HCT116 (cell line): ENCODE results near the gene TWIST2. TPM values are rescaled to one million over a fixed set of nuclear protein-coding genes. Genes with fewer than 3 reads are reported as not detected.

Source experiments
- ATAC-seq: fragments of 200-7000 bp; cut with Tn5 transposase; 2 replicates; pipeline ENCODE4 v1.9.1; 2020; ENCODE audit warnings: mild to moderate bottlenecking, moderate library complexity
- BruUV-seq: library from RNA; stranded (reverse); fragments of 400-500 nt; replicated peaks from 2 replicates; lab custom pipeline; 2021; lab: Mats Ljungman, UMichigan
- CTCF ChIA-PET: fragments of 300-600 bp; sonication (Branson Sonifier 250); formaldehyde crosslinking; loops from one replicate; lab custom pipeline; 2021; ENCODE audit warnings: antibody characterized with exemption; lab: Charles Lee
- POLR2A ChIA-PET: fragments of 300-600, 350-600 bp; sonication (Branson Sonifier 250); formaldehyde crosslinking; loops from one replicate; lab custom pipeline; 2021; ENCODE audit warnings: antibody characterized with exemption; lab: Charles Lee
- RAD21 ChIA-PET, 2 experiments: fragments of 300-600 bp; sonication (Branson Sonifier 250); formaldehyde crosslinking; loops; one replicate each; lab custom pipeline; 2023; ENCODE audit warnings: low total read pairs in 2 of 2; ENCODE audit not compliant: uncharacterized antibody in 2 of 2, unreplicated experiment in 2 of 2, low non-redundant PET in 1 of 2; lab: Charles Lee
- DNase-seq: peaks from one replicate; pipeline ENCODE4 v3.0.0-alpha.2; 2010; ENCODE audit warnings: low read depth, low spot score
- H2AFZ ChIP-seq: fragments of 200-600 bp; shearing (Covaris generic), sonication (generic); 2 replicates; pipeline ENCODE4 v1.6.1; 2017; ENCODE audit warnings: low read depth, mixed run types, mixed read lengths, antibody characterized with exemption, low read length; ENCODE audit not compliant: poor library complexity, severe bottlenecking
- H3K27ac ChIP-seq: 2 replicates; pipeline ENCODE4 v1.5.1; 2012; ENCODE audit warnings: low read depth, low read length
- H3K27me3 ChIP-seq: fragments of 200-600 bp; sonication (generic); 2 replicates; pipeline ENCODE4 v1.6.1; 2016; ENCODE audit warnings: mixed run types, low read length, mixed read lengths; ENCODE audit not compliant: insufficient read depth
- H3K36me3 ChIP-seq, 2 experiments: fragments of 200-500 bp in 1 of 2; fragments of 200-600 bp in 1 of 2; sonication (Bioruptor generic) in 1 of 2; sonication (generic) in 1 of 2; 2 replicates each; pipeline versions ENCODE4 v1.5.1 to v1.6.1; 2014 to 2016; ENCODE audit warnings: low read length in 2 of 2, inconsistent platforms in 1 of 2, mixed read lengths in 1 of 2, mixed run types in 1 of 2; ENCODE audit not compliant: insufficient read depth in 2 of 2, control insufficient read depth in 1 of 2
- H3K4me1 ChIP-seq, 2 experiments: fragments of 200-600 bp in 1 of 2; sonication (generic) in 1 of 2; 2 replicates each; pipeline versions ENCODE4 v1.5.1 to v1.6.1; 2012 to 2017; ENCODE audit warnings: low read length in 2 of 2, inconsistent platforms in 1 of 2, mild to moderate bottlenecking in 1 of 2, mixed read lengths in 1 of 2, mixed run types in 1 of 2, moderate library complexity in 1 of 2; ENCODE audit not compliant: insufficient read depth in 2 of 2, control insufficient read depth in 1 of 2
- H3K4me2 ChIP-seq: fragments of 200-600 bp; sonication (generic); 2 replicates; pipeline ENCODE4 v1.6.1; 2017; ENCODE audit warnings: mixed run types, low read length, mixed read lengths
- H3K4me3 ChIP-seq, 2 experiments: fragments of 200-600 bp in 1 of 2; sonication (generic) in 1 of 2; replicated peaks in 1 of 2; 2 replicates each; pipeline ENCODE4 v1.5.1; 2011 to 2016; ENCODE audit warnings: low read length in 2 of 2, control low read depth in 1 of 2, low read depth in 1 of 2, mild to moderate bottlenecking in 1 of 2, mixed read lengths in 1 of 2, mixed run types in 1 of 2
- H3K79me2 ChIP-seq: fragments of 200-600 bp; sonication (generic); 2 replicates; pipeline ENCODE4 v1.6.1; 2017; ENCODE audit warnings: mild to moderate bottlenecking, mixed run types, low read length, moderate library complexity, mixed read lengths; ENCODE audit not compliant: insufficient read depth
- H3K9ac ChIP-seq: fragments of 200-600 bp; sonication (generic); 2 replicates; pipeline ENCODE4 v1.6.1; 2016; ENCODE audit warnings: low read length, mixed read lengths
- H3K9me2 ChIP-seq: fragments of 200-600 bp; sonication (generic), shearing (Covaris generic); 2 replicates; pipeline ENCODE4 v1.6.1; 2017; ENCODE audit warnings: mixed run types, mild to moderate bottlenecking, moderate library complexity; ENCODE audit not compliant: insufficient read depth
- H3K9me3 ChIP-seq, 2 experiments: fragments of 200-500 bp in 1 of 2; fragments of 200-600 bp in 1 of 2; sonication (Bioruptor generic) in 1 of 2; sonication (generic) in 1 of 2; 2 replicates each; pipeline ENCODE4 v1.6.1; 2014 to 2017; ENCODE audit warnings: low read length in 2 of 2, mixed read lengths in 2 of 2, inconsistent platforms in 1 of 2, low read depth in 1 of 2, mild to moderate bottlenecking in 1 of 2, mixed run types in 1 of 2, moderate library complexity in 1 of 2; ENCODE audit not compliant: control insufficient read depth in 1 of 2, insufficient read depth in 1 of 2
- H4K20me1 ChIP-seq: fragments of 200-600 bp; sonication (generic), shearing (Covaris generic); 2 replicates; pipeline ENCODE4 v1.6.1; 2017; ENCODE audit warnings: mixed run types, mild to moderate bottlenecking, moderate library complexity; ENCODE audit not compliant: insufficient read depth
- EGR1 ChIP-seq: IDR thresholded peaks from 2 replicates; pipeline ENCODE4 v1.6.1; 2012; ENCODE audit warnings: low read depth
- ELF1 ChIP-seq: IDR thresholded peaks from 2 replicates; pipeline ENCODE4 v1.6.1; 2012; ENCODE audit warnings: low read depth, borderline replicate concordance
- EZH2phosphoT487 ChIP-seq: fragments of 200-600 bp; IDR thresholded peaks from 2 replicates; pipeline ENCODE4 v1.6.1; 2018; ENCODE audit warnings: antibody characterized with exemption, borderline replicate concordance
- FOSL1 ChIP-seq: IDR thresholded peaks from 2 replicates; pipeline ENCODE4 v1.6.1; 2012; ENCODE audit warnings: low read depth
- JUND ChIP-seq: IDR thresholded peaks from 2 replicates; pipeline ENCODE4 v1.6.1; 2012
- POLR2A ChIP-seq: IDR thresholded peaks from 2 replicates; pipeline ENCODE4 v1.7.0; 2011; ENCODE audit warnings: borderline replicate concordance; ENCODE audit not compliant: insufficient read depth, insufficient read length; ENCODE audit errors: extremely low read depth
- POLR2AphosphoS5 ChIP-seq: IDR thresholded peaks from 2 replicates; pipeline ENCODE4 v1.6.1; 2011; ENCODE audit warnings: mild to moderate bottlenecking, low read depth, low read length, moderate library complexity
- RAD21 ChIP-seq: IDR thresholded peaks from 2 replicates; pipeline ENCODE4 v1.6.1; 2012; ENCODE audit warnings: low read depth, mild to moderate bottlenecking
- SIN3A ChIP-seq: IDR thresholded peaks from 2 replicates; pipeline ENCODE4 v1.6.1; 2012; ENCODE audit warnings: low read depth
- SP1 ChIP-seq: IDR thresholded peaks from 2 replicates; pipeline ENCODE4 v1.6.1; 2012; ENCODE audit warnings: low read depth
- TCF7L2 ChIP-seq: IDR thresholded peaks from 2 replicates; pipeline ENCODE4 v1.7.0; 2011; ENCODE audit warnings: borderline replicate concordance, inconsistent platforms; ENCODE audit not compliant: insufficient read depth, insufficient read length; ENCODE audit errors: extremely low read depth
- YY1 ChIP-seq: IDR thresholded peaks from 2 replicates; pipeline ENCODE4 v1.6.1; 2011; ENCODE audit warnings: low read length, low read depth, moderate library complexity, mild to moderate bottlenecking; ENCODE audit not compliant: insufficient replicate concordance; ENCODE audit errors: extremely low read depth
- intact Hi-C: fragments of 100-400 bp; cut with micrococcal nuclease; formaldehyde crosslinking; loops from 2 replicates; pipeline ENCODE4 v1.10.0; 2022
- total RNA-seq: library from RNA; stranded (reverse); gene quantifications from one replicate; pipeline ENCODE4 v1.2.1, GENCODE V29; 2021; ENCODE audit not compliant: unreplicated experiment
- TF ChIP-seq, protein P1 (sequence below), 3 experiments: fragments of 200-600 bp in 1 of 3; sonication (generic) in 1 of 3; IDR thresholded peaks in 2 of 3; conservative IDR thresholded peaks in 1 of 3; 2 replicates each; pipeline ENCODE4 v1.5.1; 2012 to 2017; ENCODE audit warnings: low read depth in 2 of 3, low read length in 2 of 3, antibody characterized with exemption in 1 of 3, borderline replicate concordance in 1 of 3, control low read depth in 1 of 3, mild to moderate bottlenecking in 1 of 3, mixed read lengths in 1 of 3, mixed run types in 1 of 3, moderate library complexity in 1 of 3; ENCODE audit not compliant: insufficient read depth in 1 of 3
- TF ChIP-seq, protein P2 (sequence below): IDR thresholded peaks from 2 replicates; pipeline ENCODE4 v1.6.1; 2012
- TF ChIP-seq, protein P3 (sequence below): IDR thresholded peaks from 2 replicates; pipeline ENCODE4 v1.6.1; 2012; ENCODE audit warnings: low read depth
- TF ChIP-seq, protein P4 (sequence below): IDR thresholded peaks from 2 replicates; pipeline ENCODE4 v1.6.1; 2011; ENCODE audit warnings: mild to moderate bottlenecking, low read length, moderate library complexity; ENCODE audit not compliant: insufficient replicate concordance; ENCODE audit errors: extremely low read depth

Gene TWIST2
- total RNA-seq, 1 experiment from 2014 or later = not detected

DNA sequence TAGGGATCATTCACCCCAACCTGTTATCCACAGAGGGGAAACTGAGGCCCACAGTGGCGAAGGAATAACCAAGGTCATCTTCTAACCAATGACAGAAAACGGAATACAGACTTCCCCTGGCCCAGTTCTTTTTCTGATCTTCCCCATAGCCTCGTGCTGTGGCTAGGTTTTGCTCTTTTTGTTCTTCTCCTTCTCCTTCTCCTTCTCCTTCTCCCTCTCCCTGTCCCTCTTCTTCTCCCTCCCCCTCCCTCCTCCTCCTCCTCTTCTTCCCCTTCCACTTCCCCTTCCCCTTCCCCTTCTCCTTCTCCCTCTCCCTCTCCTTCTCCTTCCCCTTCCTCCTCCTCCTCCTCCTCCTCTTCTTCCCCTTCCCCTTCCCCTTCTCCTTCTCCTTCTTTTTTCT lies 12.9 kb upstream of the TWIST2 start:
- no TSS peak for BruUV-seq
- Histone ChIP-seq H3K27ac (no peak overlapping the region), H3K4me1 (no peaks in the 10 kb centered on the region), H3K4me2 (no peak overlapping the region), H4K20me1 (no peaks in the 10 kb centered on the region), H3K9me3 (no peaks in the 10 kb centered on the region), H3K4me3 (no peak overlapping the region)
- TF ChIP-seq TCF7L2 (no peak), YY1 (no peak), FOSL1 (no peak), JUND (no peak), SP1 (no peak), SIN3A (no peak), POLR2AphosphoS5 (no peak), ELF1 (no peak), EZH2phosphoT487 (no peak), RAD21 (no peak), EGR1 (no peak), POLR2A (no peak)
- TF ChIP-seq, protein P1, sequence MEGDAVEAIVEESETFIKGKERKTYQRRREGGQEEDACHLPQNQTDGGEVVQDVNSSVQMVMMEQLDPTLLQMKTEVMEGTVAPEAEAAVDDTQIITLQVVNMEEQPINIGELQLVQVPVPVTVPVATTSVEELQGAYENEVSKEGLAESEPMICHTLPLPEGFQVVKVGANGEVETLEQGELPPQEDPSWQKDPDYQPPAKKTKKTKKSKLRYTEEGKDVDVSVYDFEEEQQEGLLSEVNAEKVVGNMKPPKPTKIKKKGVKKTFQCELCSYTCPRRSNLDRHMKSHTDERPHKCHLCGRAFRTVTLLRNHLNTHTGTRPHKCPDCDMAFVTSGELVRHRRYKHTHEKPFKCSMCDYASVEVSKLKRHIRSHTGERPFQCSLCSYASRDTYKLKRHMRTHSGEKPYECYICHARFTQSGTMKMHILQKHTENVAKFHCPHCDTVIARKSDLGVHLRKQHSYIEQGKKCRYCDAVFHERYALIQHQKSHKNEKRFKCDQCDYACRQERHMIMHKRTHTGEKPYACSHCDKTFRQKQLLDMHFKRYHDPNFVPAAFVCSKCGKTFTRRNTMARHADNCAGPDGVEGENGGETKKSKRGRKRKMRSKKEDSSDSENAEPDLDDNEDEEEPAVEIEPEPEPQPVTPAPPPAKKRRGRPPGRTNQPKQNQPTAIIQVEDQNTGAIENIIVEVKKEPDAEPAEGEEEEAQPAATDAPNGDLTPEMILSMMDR (IDR thresholded peaks at IDR 0.05 in 2 of 3, conservative IDR thresholded peaks at IDR 0.05 in 1 of 3; ENCODE audit: borderline replicate concordance in 1 of 3, insufficient read depth in 1 of 3, low read depth in 2 of 3, low read length in 2 of 3) = no peak
- TF ChIP-seq, protein P2, sequence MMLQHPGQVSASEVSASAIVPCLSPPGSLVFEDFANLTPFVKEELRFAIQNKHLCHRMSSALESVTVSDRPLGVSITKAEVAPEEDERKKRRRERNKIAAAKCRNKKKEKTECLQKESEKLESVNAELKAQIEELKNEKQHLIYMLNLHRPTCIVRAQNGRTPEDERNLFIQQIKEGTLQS = no peak
- TF ChIP-seq, protein P3, sequence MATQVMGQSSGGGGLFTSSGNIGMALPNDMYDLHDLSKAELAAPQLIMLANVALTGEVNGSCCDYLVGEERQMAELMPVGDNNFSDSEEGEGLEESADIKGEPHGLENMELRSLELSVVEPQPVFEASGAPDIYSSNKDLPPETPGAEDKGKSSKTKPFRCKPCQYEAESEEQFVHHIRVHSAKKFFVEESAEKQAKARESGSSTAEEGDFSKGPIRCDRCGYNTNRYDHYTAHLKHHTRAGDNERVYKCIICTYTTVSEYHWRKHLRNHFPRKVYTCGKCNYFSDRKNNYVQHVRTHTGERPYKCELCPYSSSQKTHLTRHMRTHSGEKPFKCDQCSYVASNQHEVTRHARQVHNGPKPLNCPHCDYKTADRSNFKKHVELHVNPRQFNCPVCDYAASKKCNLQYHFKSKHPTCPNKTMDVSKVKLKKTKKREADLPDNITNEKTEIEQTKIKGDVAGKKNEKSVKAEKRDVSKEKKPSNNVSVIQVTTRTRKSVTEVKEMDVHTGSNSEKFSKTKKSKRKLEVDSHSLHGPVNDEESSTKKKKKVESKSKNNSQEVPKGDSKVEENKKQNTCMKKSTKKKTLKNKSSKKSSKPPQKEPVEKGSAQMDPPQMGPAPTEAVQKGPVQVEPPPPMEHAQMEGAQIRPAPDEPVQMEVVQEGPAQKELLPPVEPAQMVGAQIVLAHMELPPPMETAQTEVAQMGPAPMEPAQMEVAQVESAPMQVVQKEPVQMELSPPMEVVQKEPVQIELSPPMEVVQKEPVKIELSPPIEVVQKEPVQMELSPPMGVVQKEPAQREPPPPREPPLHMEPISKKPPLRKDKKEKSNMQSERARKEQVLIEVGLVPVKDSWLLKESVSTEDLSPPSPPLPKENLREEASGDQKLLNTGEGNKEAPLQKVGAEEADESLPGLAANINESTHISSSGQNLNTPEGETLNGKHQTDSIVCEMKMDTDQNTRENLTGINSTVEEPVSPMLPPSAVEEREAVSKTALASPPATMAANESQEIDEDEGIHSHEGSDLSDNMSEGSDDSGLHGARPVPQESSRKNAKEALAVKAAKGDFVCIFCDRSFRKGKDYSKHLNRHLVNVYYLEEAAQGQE = no peak
- TF ChIP-seq, protein P4, sequence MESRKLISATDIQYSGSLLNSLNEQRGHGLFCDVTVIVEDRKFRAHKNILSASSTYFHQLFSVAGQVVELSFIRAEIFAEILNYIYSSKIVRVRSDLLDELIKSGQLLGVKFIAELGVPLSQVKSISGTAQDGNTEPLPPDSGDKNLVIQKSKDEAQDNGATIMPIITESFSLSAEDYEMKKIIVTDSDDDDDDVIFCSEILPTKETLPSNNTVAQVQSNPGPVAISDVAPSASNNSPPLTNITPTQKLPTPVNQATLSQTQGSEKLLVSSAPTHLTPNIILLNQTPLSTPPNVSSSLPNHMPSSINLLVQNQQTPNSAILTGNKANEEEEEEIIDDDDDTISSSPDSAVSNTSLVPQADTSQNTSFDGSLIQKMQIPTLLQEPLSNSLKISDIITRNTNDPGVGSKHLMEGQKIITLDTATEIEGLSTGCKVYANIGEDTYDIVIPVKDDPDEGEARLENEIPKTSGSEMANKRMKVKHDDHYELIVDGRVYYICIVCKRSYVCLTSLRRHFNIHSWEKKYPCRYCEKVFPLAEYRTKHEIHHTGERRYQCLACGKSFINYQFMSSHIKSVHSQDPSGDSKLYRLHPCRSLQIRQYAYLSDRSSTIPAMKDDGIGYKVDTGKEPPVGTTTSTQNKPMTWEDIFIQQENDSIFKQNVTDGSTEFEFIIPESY = no peak
- TF ChIP-seq, all 23 proteins: peak for 0
- intact Hi-C loops = no loop called here
- RAD21 ChIA-PET = no interaction called here
- Histone ChIP-seq H2AFZ (no peak overlapping the region), H3K27me3 (peaks cover 22% of the 10 kb centered on the region; the same call in 1 of the 2 replicates), H3K9me2 (no peaks in the 10 kb centered on the region), H3K9ac (no peak overlapping the region), H3K36me3 (no peaks in the 10 kb centered on the region), H3K79me2 (no peaks in the 10 kb centered on the region)
- POLR2A ChIA-PET = no interaction called here
- ATAC-seq (no peak), DNase-seq (no peak)
- CTCF ChIA-PET = no interaction called here
